GM12878 (cell line): Measurements from ENCODE around the gene RPS3A. TPM values are rescaled to one million over a fixed set of nuclear protein-coding genes. Genes with fewer than 3 reads are reported as not detected.
"Not testable (repeated sequence)": the region's sequence is repeated elsewhere in the genome, so short reads cannot be mapped to it uniquely, and the experiment has no call there.

ENCODE experiments used
- ATAC-seq: fragments of 200-7000 bp; cut with Tn5 transposase; 3 replicates; pipeline ENCODE4 v1.9.1; 2020; ENCODE audit warnings: mild to moderate bottlenecking, moderate library complexity
- BruUV-seq: library from RNA; stranded (reverse); fragments of 400-500 nt; replicated peaks from 2 replicates; lab custom pipeline; 2021; lab: Mats Ljungman, UMichigan
- CTCF ChIA-PET: fragments of 300-600 bp; sonication (Branson Sonifier 250); formaldehyde crosslinking; extraction: SDS; loops from one replicate; lab custom pipeline; 2021; ENCODE audit warnings: inconsistent platforms; lab: Yijun Ruan, JAX
- POLR2A ChIA-PET: fragments of 350-600 bp; formaldehyde crosslinking; extraction: SDS; loops from one replicate; lab custom pipeline; 2021; ENCODE audit warnings: inconsistent platforms; lab: Charles Lee
- RAD21 ChIA-PET: fragments of 300-600 bp; sonication (Branson Sonifier 250); formaldehyde crosslinking; loops from one replicate; lab custom pipeline; 2023; ENCODE audit warnings: antibody characterized with exemption; ENCODE audit not compliant: unreplicated experiment; lab: Charles Lee
- SMC1A ChIA-PET: fragments of 300-600 bp; sonication (Branson Sonifier 250); formaldehyde crosslinking; loops from one replicate; lab custom pipeline; 2023; ENCODE audit not compliant: unreplicated experiment, uncharacterized antibody; lab: Charles Lee
- DNase-seq: peaks from one replicate; pipeline ENCODE4 v3.0.0-alpha.2; 2011; ENCODE audit warnings: low read depth, low spot score
- FAIRE-seq: peaks from 3 replicates; lab custom pipeline; 2011; peaks lifted over from hg19 to GRCh38; lab: Jason Lieb, UNC
- H2AFZ ChIP-seq: 2 replicates; pipeline ENCODE4 v1.6.0; 2011; ENCODE audit warnings: low read depth, low read length, control low read depth; ENCODE audit not compliant: control insufficient read depth
- H3K27ac ChIP-seq: 2 replicates; pipeline ENCODE4 v1.5.1; 2011; ENCODE audit warnings: control low read depth; ENCODE audit not compliant: control insufficient read depth, insufficient read depth
- H3K27me3 ChIP-seq, 2 experiments: replicated peaks in 1 of 2; 2 replicates each; pipeline versions ENCODE4 v1.6.0 to v1.6.1; 2011; ENCODE audit warnings: low read length in 1 of 2; ENCODE audit not compliant: control insufficient read depth in 2 of 2, insufficient read depth in 2 of 2
- H3K36me3 ChIP-seq, 2 experiments: 2 replicates each; pipeline ENCODE4 v1.5.1; 2011; ENCODE audit warnings: low read length in 1 of 2; ENCODE audit not compliant: control insufficient read depth in 2 of 2, insufficient read depth in 2 of 2
- H3K4me1 ChIP-seq: 2 replicates; pipeline ENCODE4 v1.6.1; 2011; ENCODE audit warnings: mild to moderate bottlenecking, low read length, moderate library complexity, mixed read lengths; ENCODE audit not compliant: control insufficient read depth, insufficient read depth
- H3K4me2 ChIP-seq: 2 replicates; pipeline ENCODE4 v1.6.0; 2011; ENCODE audit warnings: control low read depth; ENCODE audit not compliant: control insufficient read depth, insufficient read depth
- H3K4me3 ChIP-seq: fragments of 200-600 bp; sonication (generic); 2 replicates; pipeline ENCODE4 v1.5.1; 2016
- H3K79me2 ChIP-seq: 2 replicates; pipeline ENCODE4 v1.6.0; 2011; ENCODE audit warnings: low read length; ENCODE audit not compliant: control insufficient read depth, insufficient read depth
- H3K9ac ChIP-seq: 2 replicates; pipeline ENCODE4 v1.8.0; 2011; ENCODE audit warnings: low read length, control low read depth, mixed read lengths; ENCODE audit not compliant: control insufficient read depth, insufficient read depth
- H3K9me3 ChIP-seq: replicated peaks from 3 replicates; pipeline ENCODE4 v1.5.1; 2011; ENCODE audit warnings: mild to moderate bottlenecking, low read length; ENCODE audit not compliant: control insufficient read depth, insufficient read depth
- H4K20me1 ChIP-seq: 2 replicates; pipeline ENCODE4 v1.6.0; 2011; ENCODE audit not compliant: control insufficient read depth, insufficient read depth
- ATF3 ChIP-seq: IDR thresholded peaks from 2 replicates; pipeline ENCODE4 v1.6.1; 2011; ENCODE audit warnings: low read depth, mild to moderate bottlenecking, low read length, moderate library complexity, borderline replicate concordance; ENCODE audit errors: extremely low read depth
- NFIC ChIP-seq: IDR thresholded peaks from 2 replicates; pipeline ENCODE4 v1.6.1; 2012; ENCODE audit warnings: low read depth, mild to moderate bottlenecking, inconsistent platforms, low read length, moderate library complexity
- PAX5 ChIP-seq: IDR thresholded peaks from 2 replicates; pipeline ENCODE4 v1.6.1; 2011; ENCODE audit warnings: low read depth, low read length, borderline replicate concordance
- SREBF1 ChIP-seq: IDR thresholded peaks from 2 replicates; pipeline ENCODE4 v1.6.1; 2012; ENCODE audit warnings: mild to moderate bottlenecking, low read length
- SUZ12 ChIP-seq: fragments of 200-600 bp; sonication (generic); IDR thresholded peaks from one replicate; pipeline ENCODE4 v1.6.1; 2018; ENCODE audit warnings: antibody characterized with exemption, mild to moderate bottlenecking; ENCODE audit not compliant: unreplicated experiment
- YY1 ChIP-seq: IDR thresholded peaks from 2 replicates; pipeline ENCODE4 v1.6.1; 2011; ENCODE audit warnings: low read depth, mild to moderate bottlenecking, low read length
- WGBS: methylation state at CpG from one replicate; pipeline ENCODE4 v1.1.6; 2016; ENCODE audit warnings: low lambda C conversion rate; ENCODE audit not compliant: insufficient replicate concordance, insufficient coverage; ENCODE audit errors: missing lambda C conversion rate; 5-methylcytosine and 5-hydroxymethylcytosine counted together
- in situ Hi-C: fragments of 300-500 bp; cut with MboI; formaldehyde crosslinking; loops from 9 replicates; pipeline ENCODE4 v1.14.3; 2018; ENCODE audit warnings: mixed read lengths
- intact Hi-C: fragments of 100-400 bp; cut with micrococcal nuclease; formaldehyde crosslinking; loops from one replicate; pipeline ENCODE4 v1.14.2; 2022; ENCODE audit not compliant: unreplicated experiment
- polyA plus RNA-seq, 11 experiments: library from polyadenylated mRNA; depleted of rRNA in 4 of 11; unstranded in 6 of 11; stranded (reverse) in 5 of 11; fragments of >200 nt; fragmentation: Nextera tagmentation in 4 of 11; fragmentation: Illumina TruSeq in 1 of 11; extraction: Ambion mirVana in 4 of 11; extraction: Trizol in 1 of 11; gene quantifications; 1 replicate in 1 of 11; 2 replicates in 10 of 11; pipeline versions ENCODE4 v1.2.1 to v1.2.3, GENCODE V29; 2011 to 2016; ENCODE audit warnings: inconsistent platforms in 2 of 11, missing spikeins in 2 of 11, low read depth in 1 of 11
- total RNA-seq, 4 experiments: library from RNA; depleted of rRNA in 3 of 4; stranded (reverse); fragments of >200 nt in 3 of 4; fragmentation: Illumina TruSeq in 1 of 4; extraction: Trizol in 1 of 4; gene quantifications; 2 replicates each; pipeline versions ENCODE4 v1.2.1 to v1.2.3, GENCODE V29; 2013 to 2021

Gene RPS3A
- total and polyA plus RNA-seq, 10 of the 15 experiments (the other 5 are each of a cell fraction or from before 2014, with no cell fraction given), result 1,754 to 5,827 (median 3,527) TPM

DNA sequence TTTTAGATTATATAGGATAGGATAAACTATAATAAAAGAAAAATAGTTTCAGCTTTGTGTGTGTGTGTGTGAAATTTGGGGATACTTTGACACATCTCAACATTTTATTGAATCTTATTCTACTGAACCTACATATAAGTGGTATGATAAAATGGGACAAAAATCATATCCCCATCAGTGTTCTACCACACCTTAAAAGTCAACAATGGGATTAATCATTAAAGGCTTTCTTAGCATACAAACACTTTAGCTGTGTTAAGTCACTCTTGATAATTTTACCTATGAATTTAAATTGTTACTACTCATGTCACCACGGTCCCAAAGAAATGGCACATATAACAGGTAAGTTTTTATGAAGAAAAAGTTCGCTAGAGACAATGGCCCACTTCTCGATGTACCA lies 46.6 kb upstream of the RPS3A start:
- H3K9ac ChIP-seq, result no peak overlapping the region
- no peak for DNase-seq
- POLR2A ChIA-PET, result interaction anchor here (0.5 to 1.6 kb wide), 7 partner anchors 8 to 68 kb away, joined by 3 to 7 read pairs (median 5); partner anchors contain the start of gene LRBA
- TF ChIP-seq SUZ12 (no peak), SREBF1 (no peak)
- TF ChIP-seq, all 136 proteins: peak for 0
- H3K4me2 ChIP-seq, result 0 out of 2 replicates have a peak overlapping the region, but pooled peaks have one; percentile 2
- no peaks in the 10 kb centered on the region for H3K9me3 ChIP-seq
- intact Hi-C loops, result loop anchor here (5.0 kb wide), 1 partner anchor 45 kb away; the partner anchor contains the start of gene RPS3A
- 78% methylated on average over 3 of the region's 3 CpGs for WGBS
- FAIRE-seq (no peak), ATAC-seq (peak; percentile 7)
- CTCF ChIA-PET, result interaction anchor here (0.8 to 1.6 kb wide), 6 partner anchors 21 to 780 kb away, joined by 3 to 5 read pairs (median 3); no protein-coding TSS in a partner anchor
- no peaks in the 10 kb centered on the region for H4K20me1 ChIP-seq
- no peaks in the 10 kb centered on the region for H3K36me3 ChIP-seq
- SMC1A ChIA-PET, result interaction anchor here (0.7 to 3.9 kb wide), 11 partner anchors 11 to 1590 kb away, joined by 3 to 22 read pairs (median 5); partner anchors contain the start of gene RPS3A
- RAD21 ChIA-PET, result interaction anchor here (0.9 to 2.0 kb wide), 10 partner anchors 8 to 90 kb away, joined by 3 to 13 read pairs (median 6); partner anchors contain the start of genes LRBA and RPS3A
- in situ Hi-C loops, result no loop called here
- H3K27ac ChIP-seq, result peak overlapping the region; percentile 38
- peaks cover 14% of the 10 kb centered on the region for H3K4me1 ChIP-seq
- no peaks in the 10 kb centered on the region for H3K79me2 ChIP-seq
- H2AFZ ChIP-seq, result no peak overlapping the region
- BruUV-seq, result no TSS peak
- no peaks in the 10 kb centered on the region for H3K27me3 ChIP-seq
- no peak overlapping the region for H3K4me3 ChIP-seq

DNA sequence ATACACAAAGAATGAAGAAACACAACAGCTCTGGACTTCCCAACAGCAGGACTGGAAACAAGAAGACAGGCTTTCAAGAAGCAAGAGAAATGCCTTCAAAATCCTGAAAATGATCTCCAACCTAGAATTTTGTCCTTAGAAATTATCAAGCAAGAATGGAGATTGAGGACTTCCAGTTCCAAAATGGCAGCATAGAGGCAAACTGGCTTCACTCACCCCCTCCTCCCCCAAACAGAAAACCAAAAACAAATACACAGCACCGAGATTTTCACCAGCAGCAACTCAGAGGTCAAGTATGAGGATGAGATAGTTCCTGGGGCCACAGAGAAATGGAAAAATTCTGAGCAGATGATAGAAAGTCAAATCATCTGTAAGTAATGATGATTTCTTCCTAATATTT lies 43.9 kb upstream of the RPS3A start:
- ChIA-PET CTCF (interaction anchor here (0.9 kb wide), 1 partner anchor 49 kb away, joined by 4 read pairs; no protein-coding TSS in a partner anchor), SMC1A (interaction anchor here (1.1 to 1.6 kb wide), 2 partner anchors 9 to 11 kb away, joined by 3 to 4 read pairs; no protein-coding TSS in a partner anchor), POLR2A (no interaction called here), RAD21 (no interaction called here)
- WGBS, result 41% methylated on average over 1 of the region's 1 CpG
- Histone ChIP-seq H3K27me3 (no peaks in the 10 kb centered on the region), H4K20me1 (no peaks in the 10 kb centered on the region), H3K36me3 (no peaks in the 10 kb centered on the region), H3K4me2 (no peak overlapping the region), H3K4me3 (no peak overlapping the region), H3K4me1 (peaks cover 14% of the 10 kb centered on the region), H2AFZ (peak overlapping the region; percentile 2; the same call in 1 of the 2 replicates), H3K79me2 (no peaks in the 10 kb centered on the region), H3K9ac (no peak overlapping the region), H3K9me3 (no peaks in the 10 kb centered on the region), H3K27ac (no peak overlapping the region)
- BruUV-seq, result no TSS peak
- in situ Hi-C loops, result no loop called here
- TF ChIP-seq ATF3 (no peak), YY1 (peak; percentile 54), NFIC (0 out of 2 replicates have a peak, but pooled peaks have one; percentile 25), PAX5 (no peak)
- DNase-seq, result no peak
- intact Hi-C loops, result no loop called here
- FAIRE-seq, result no peak
- no peak for ATAC-seq

- CTCF ChIA-PET, result interaction anchor here (0.6 to 1.1 kb wide), 3 partner anchors 28 to 125 kb away, joined by 3 read pairs; no protein-coding TSS in a partner anchor
- H3K4me2 ChIP-seq, H3K27ac ChIP-seq, DNase-seq, H3K4me3 ChIP-seq, in situ Hi-C loops, BruUV-seq, H3K9ac ChIP-seq, H3K36me3 ChIP-seq, intact Hi-C loops, H2AFZ ChIP-seq, H3K27me3 ChIP-seq, H4K20me1 ChIP-seq, ATAC-seq, H3K79me2 ChIP-seq, FAIRE-seq, H3K9me3 ChIP-seq, H3K4me1 ChIP-seq, RAD21 ChIA-PET: not testable (repeated sequence)
- POLR2A ChIA-PET, result interaction anchor here (0.6 to 1.6 kb wide), 2 partner anchors 11 to 44 kb away, joined by 3 to 7 read pairs; no protein-coding TSS in a partner anchor
- SMC1A ChIA-PET, result interaction anchor here (0.6 to 4.7 kb wide), 4 partner anchors 11 to 37 kb away, joined by 3 to 22 read pairs (median 6); no protein-coding TSS in a partner anchor
- 100% methylated on average over 3 of the region's 3 CpGs for WGBS
Measured at GRCh38 chr4:151063143-151063542, 36.3 kb upstream of the RPS3A start.
